Gastrocnemius medialis (tissue), 4 donors: Measurements from ENCODE around the gene SIAH3.

Experiments
- CTCF ChIP-seq, 5 experiments: fragments of 450-650 bp in 3 of 5; fragments of 200-600 bp in 2 of 5; sonication (generic) in 2 of 5; IDR thresholded peaks in 4 of 5; conservative IDR thresholded peaks in 1 of 5; 1 replicate in 4 of 5; 2 replicates in 1 of 5; pipeline ENCODE4 v1.5.1; 2016 to 2019; ENCODE audit warnings: antibody characterized with exemption in 5 of 5, mild to moderate bottlenecking in 3 of 5, moderate library complexity in 3 of 5
- POLR2A ChIP-seq, 2 donors: fragments of 450-650 bp; IDR thresholded peaks; one replicate each; pipeline ENCODE4 v1.6.1; 2017; ENCODE audit warnings: antibody characterized with exemption in 2 of 2, mild to moderate bottlenecking in 2 of 2, moderate library complexity in 2 of 2

GRCh38 chr13:45779901-45780300 is 71.7 kb downstream of the SIAH3 start:
- TF ChIP-seq POLR2A (IDR thresholded peaks at IDR 0.05) (no peak), CTCF (IDR thresholded peaks at IDR 0.05 in 4 of 5, conservative IDR thresholded peaks at IDR 0.05 in 1 of 5) (no peak)
